ENCODE results near the gene OR10A5. TPM values are rescaled to one million over a fixed set of nuclear protein-coding genes. Genes with fewer than 3 reads are reported as not detected.

Gene OR10A5
- total and polyA plus RNA-seq, 2 of the 13 experiments (the other 11 are each of a cell fraction or from before 2014, with no cell fraction given) = not detected

DNA sequence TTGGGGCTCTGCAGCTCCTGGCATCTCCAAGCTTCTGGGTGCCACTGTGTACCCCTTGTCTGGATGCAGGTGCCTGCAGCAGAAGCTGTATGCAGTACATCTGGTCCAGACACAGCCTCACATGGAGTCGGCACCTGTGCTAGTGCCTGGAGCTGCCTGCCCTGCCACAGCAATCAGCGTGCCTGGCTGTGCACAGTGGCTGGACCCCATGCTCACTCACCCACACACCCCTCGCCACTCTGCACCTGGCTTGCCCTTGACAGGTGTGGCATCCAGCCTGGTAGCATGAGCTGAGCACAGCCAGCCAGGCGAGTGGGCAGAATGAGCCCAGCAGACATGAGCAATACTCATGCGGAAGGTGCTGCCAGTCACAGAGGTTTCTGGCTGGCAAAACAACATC is 26.5 kb upstream of the OR10A5 start:
- POLR2A ChIA-PET = no interaction called here
- intact Hi-C loops (cut with micrococcal nuclease; ENCODE audit: unreplicated experiment) = no loop called here
- TF ChIP-seq ZNF614 (CRISPR knock-in tag; IDR thresholded peaks at IDR 0.05; ENCODE audit: borderline replicate concordance) = no peak
- TF ChIP-seq ZSCAN30 (CRISPR knock-in tag; IDR thresholded peaks at IDR 0.05) = no peak
- no peak for TF ChIP-seq RFX5 (IDR thresholded peaks at IDR 0.05; ENCODE audit: low read depth, low read length)
- TF ChIP-seq ZNF850 (CRISPR knock-in tag; conservative IDR thresholded peaks at IDR 0.05) = no peak
- TF ChIP-seq, protein P1, sequence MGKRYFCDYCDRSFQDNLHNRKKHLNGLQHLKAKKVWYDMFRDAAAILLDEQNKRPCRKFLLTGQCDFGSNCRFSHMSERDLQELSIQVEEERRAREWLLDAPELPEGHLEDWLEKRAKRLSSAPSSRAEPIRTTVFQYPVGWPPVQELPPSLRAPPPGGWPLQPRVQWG (CRISPR knock-in tag; IDR thresholded peaks at IDR 0.05; ENCODE audit: borderline replicate concordance, low read depth) = no peak
- TF ChIP-seq, protein P2, sequence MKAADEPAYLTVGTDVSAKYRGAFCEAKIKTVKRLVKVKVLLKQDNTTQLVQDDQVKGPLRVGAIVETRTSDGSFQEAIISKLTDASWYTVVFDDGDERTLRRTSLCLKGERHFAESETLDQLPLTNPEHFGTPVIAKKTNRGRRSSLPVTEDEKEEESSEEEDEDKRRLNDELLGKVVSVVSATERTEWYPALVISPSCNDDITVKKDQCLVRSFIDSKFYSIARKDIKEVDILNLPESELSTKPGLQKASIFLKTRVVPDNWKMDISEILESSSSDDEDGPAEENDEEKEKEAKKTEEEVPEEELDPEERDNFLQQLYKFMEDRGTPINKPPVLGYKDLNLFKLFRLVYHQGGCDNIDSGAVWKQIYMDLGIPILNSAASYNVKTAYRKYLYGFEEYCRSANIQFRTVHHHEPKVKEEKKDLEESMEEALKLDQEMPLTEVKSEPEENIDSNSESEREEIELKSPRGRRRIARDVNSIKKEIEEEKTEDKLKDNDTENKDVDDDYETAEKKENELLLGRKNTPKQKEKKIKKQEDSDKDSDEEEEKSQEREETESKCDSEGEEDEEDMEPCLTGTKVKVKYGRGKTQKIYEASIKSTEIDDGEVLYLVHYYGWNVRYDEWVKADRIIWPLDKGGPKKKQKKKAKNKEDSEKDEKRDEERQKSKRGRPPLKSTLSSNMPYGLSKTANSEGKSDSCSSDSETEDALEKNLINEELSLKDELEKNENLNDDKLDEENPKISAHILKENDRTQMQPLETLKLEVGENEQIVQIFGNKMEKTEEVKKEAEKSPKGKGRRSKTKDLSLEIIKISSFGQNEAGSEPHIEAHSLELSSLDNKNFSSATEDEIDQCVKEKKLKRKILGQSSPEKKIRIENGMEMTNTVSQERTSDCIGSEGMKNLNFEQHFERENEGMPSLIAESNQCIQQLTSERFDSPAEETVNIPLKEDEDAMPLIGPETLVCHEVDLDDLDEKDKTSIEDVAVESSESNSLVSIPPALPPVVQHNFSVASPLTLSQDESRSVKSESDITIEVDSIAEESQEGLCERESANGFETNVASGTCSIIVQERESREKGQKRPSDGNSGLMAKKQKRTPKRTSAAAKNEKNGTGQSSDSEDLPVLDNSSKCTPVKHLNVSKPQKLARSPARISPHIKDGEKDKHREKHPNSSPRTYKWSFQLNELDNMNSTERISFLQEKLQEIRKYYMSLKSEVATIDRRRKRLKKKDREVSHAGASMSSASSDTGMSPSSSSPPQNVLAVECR (CRISPR knock-in tag; IDR thresholded peaks at IDR 0.05; ENCODE audit: borderline replicate concordance) = no peak
- no peak for TF ChIP-seq GFI1 (CRISPR knock-in tag; IDR thresholded peaks at IDR 0.05; ENCODE audit: borderline replicate concordance)
- TF ChIP-seq ZFY (CRISPR knock-in tag; IDR thresholded peaks at IDR 0.05) = no peak
- no peak for TF ChIP-seq MXI1 (IDR thresholded peaks at IDR 0.05; ENCODE audit: borderline replicate concordance, low read depth, low read length)
- no peak for TF ChIP-seq ZNF839 (CRISPR knock-in tag; IDR thresholded peaks at IDR 0.05; ENCODE audit: borderline replicate concordance)
- no peak for TF ChIP-seq U2AF2 (IDR thresholded peaks at IDR 0.05; ENCODE audit: low read depth, low read length)
- no peak for TF ChIP-seq FOXA1 (IDR thresholded peaks at IDR 0.05)
- TF ChIP-seq FOXA1 (CRISPR knock-in tag; IDR thresholded peaks at IDR 0.05) = no peak
- no peak for TF ChIP-seq HOXA5 (CRISPR knock-in tag; IDR thresholded peaks at IDR 0.05)
- no peak for TF ChIP-seq KDM4B (CRISPR knock-in tag; IDR thresholded peaks at IDR 0.05)
- TF ChIP-seq FOXC1 (CRISPR knock-in tag; IDR thresholded peaks at IDR 0.05; ENCODE audit: borderline replicate concordance) = no peak
- no peak for TF ChIP-seq ZSCAN12 (CRISPR knock-in tag; IDR thresholded peaks at IDR 0.05)
- TF ChIP-seq, protein P3, sequence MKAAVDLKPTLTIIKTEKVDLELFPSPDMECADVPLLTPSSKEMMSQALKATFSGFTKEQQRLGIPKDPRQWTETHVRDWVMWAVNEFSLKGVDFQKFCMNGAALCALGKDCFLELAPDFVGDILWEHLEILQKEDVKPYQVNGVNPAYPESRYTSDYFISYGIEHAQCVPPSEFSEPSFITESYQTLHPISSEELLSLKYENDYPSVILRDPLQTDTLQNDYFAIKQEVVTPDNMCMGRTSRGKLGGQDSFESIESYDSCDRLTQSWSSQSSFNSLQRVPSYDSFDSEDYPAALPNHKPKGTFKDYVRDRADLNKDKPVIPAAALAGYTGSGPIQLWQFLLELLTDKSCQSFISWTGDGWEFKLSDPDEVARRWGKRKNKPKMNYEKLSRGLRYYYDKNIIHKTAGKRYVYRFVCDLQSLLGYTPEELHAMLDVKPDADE (CRISPR knock-in tag; IDR thresholded peaks at IDR 0.05) = no peak
- TF ChIP-seq, protein P4, sequence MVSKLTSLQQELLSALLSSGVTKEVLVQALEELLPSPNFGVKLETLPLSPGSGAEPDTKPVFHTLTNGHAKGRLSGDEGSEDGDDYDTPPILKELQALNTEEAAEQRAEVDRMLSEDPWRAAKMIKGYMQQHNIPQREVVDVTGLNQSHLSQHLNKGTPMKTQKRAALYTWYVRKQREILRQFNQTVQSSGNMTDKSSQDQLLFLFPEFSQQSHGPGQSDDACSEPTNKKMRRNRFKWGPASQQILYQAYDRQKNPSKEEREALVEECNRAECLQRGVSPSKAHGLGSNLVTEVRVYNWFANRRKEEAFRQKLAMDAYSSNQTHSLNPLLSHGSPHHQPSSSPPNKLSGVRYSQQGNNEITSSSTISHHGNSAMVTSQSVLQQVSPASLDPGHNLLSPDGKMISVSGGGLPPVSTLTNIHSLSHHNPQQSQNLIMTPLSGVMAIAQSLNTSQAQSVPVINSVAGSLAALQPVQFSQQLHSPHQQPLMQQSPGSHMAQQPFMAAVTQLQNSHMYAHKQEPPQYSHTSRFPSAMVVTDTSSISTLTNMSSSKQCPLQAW (CRISPR knock-in tag; IDR thresholded peaks at IDR 0.05) = no peak
- no peak for TF ChIP-seq SP5 (CRISPR knock-in tag; IDR thresholded peaks at IDR 0.05; ENCODE audit: borderline replicate concordance, low read depth)
- in situ Hi-C loops (cut with HindIII; ENCODE audit: extremely low pct_ligation_motif_present, low pct_unique_long_range_greater_than_20kb) = no loop called here
- Histone ChIP-seq H3K9ac (ENCODE audit: insufficient read depth, low read depth, low read length) (no peak overlapping the region), H3K9me3 (ENCODE audit: low read length) (no peaks in the 10 kb centered on the region), H3K4me1 (ENCODE audit: insufficient read depth, low read length) (no peaks in the 10 kb centered on the region), H3K4me3 (replicated peaks in 1 of 3; ENCODE audit: insufficient read depth in 1 of 3, low read depth in 2 of 3, low read length in 3 of 3) (no peak overlapping the region), H3K27ac (ENCODE audit: extremely low read length, insufficient read depth, low read length) (no peak overlapping the region), H3K4me2 (ENCODE audit: low read depth, low read length) (no peak overlapping the region), H4K20me1 (ENCODE audit: insufficient read depth, low read length) (no peaks in the 10 kb centered on the region), H3K27me3 (ENCODE audit: control insufficient read depth in 1 of 2, insufficient read depth in 2 of 2, low read length in 2 of 2) (no peaks in the 10 kb centered on the region; a peak in 1 of 5 replicates), H2AFZ (ENCODE audit: low read length) (no peak overlapping the region), H3K79me2 (ENCODE audit: insufficient read depth, low read length) (no peaks in the 10 kb centered on the region), H3K36me3 (replicated peaks in 1 of 2; ENCODE audit: control insufficient read depth in 1 of 2, insufficient read depth in 2 of 2, low read length in 2 of 2) (no peaks in the 10 kb centered on the region)
- CTCF ChIA-PET (ENCODE audit: low intra/inter-chr PET ratio, low total read pairs) = no interaction called here
- BruUV-seq (replicated peaks) = no TSS peak
- 33% methylated on average over 3 of the region's 5 CpGs for WGBS (ENCODE audit: low lambda C conversion rate)
- no peak for ATAC-seq
- no peak for FAIRE-seq
- DNase-seq (ENCODE audit: low spot score) = no peak

All from HepG2 (cell line).